Measurements from ENCODE around the gene RIPK4. TPM values are rescaled to one million over a fixed set of nuclear protein-coding genes. Genes with fewer than 3 reads are reported as not detected.

The RIPK4 gene
- total RNA-seq, 1 donor from 2014 or later = 2.9 TPM

GRCh38 chr21:41709965-41710822 lies 56.7 kb downstream of the RIPK4 start:
- H3K27ac Mint-ChIP-seq (ENCODE audit: unreplicated experiment) = no peak overlapping the region
- H3K27me3 Mint-ChIP-seq (ENCODE audit: unreplicated experiment) = peaks cover 11% of the 10 kb centered on the region
- H3K4me1 Mint-ChIP-seq (ENCODE audit: low read depth, unreplicated experiment) = peaks cover 10% of the 10 kb centered on the region
- H3K9me3 Mint-ChIP-seq (ENCODE audit: unreplicated experiment) = peaks cover 4% of the 10 kb centered on the region
- no peak overlapping the region for H3K4me3 Mint-ChIP-seq (ENCODE audit: unreplicated experiment)
- no peak for TF ChIP-seq CTCF (IDR thresholded peaks at IDR 0.05; ENCODE audit: partially characterized antibody, unreplicated experiment)
- peaks cover 14% of the 10 kb centered on the region for H3K36me3 Mint-ChIP-seq (ENCODE audit: unreplicated experiment)
- no peak for DNase-seq

GRCh38 chr21:41709166-41709565 lies 57.7 kb downstream of the RIPK4 start:
- H3K4me1 Mint-ChIP-seq (ENCODE audit: low read depth, unreplicated experiment) = peaks cover 10% of the 10 kb centered on the region
- DNase-seq = no peak
- H3K27ac Mint-ChIP-seq (ENCODE audit: unreplicated experiment) = no peak overlapping the region
- peaks cover 7% of the 10 kb centered on the region for H3K27me3 Mint-ChIP-seq (ENCODE audit: unreplicated experiment)
- no peak for TF ChIP-seq CTCF (IDR thresholded peaks at IDR 0.05; ENCODE audit: partially characterized antibody, unreplicated experiment)
- no peak overlapping the region for H3K4me3 Mint-ChIP-seq (ENCODE audit: unreplicated experiment)
- H3K9me3 Mint-ChIP-seq (ENCODE audit: unreplicated experiment) = peaks cover 4% of the 10 kb centered on the region
- H3K36me3 Mint-ChIP-seq (ENCODE audit: unreplicated experiment) = peaks cover 5% of the 10 kb centered on the region

- Mint-ChIP-seq H3K4me3 (ENCODE audit: unreplicated experiment) (no peak overlapping the region), H3K27me3 (ENCODE audit: unreplicated experiment) (peaks cover 7% of the 10 kb centered on the region), H3K27ac (ENCODE audit: unreplicated experiment) (no peak overlapping the region), H3K4me1 (ENCODE audit: low read depth, unreplicated experiment) (peaks cover 10% of the 10 kb centered on the region), H3K36me3 (ENCODE audit: unreplicated experiment) (peaks cover 5% of the 10 kb centered on the region), H3K9me3 (ENCODE audit: unreplicated experiment) (peaks cover 4% of the 10 kb centered on the region)
- DNase-seq = no peak
- TF ChIP-seq CTCF (IDR thresholded peaks at IDR 0.05; ENCODE audit: partially characterized antibody, unreplicated experiment) = no peak
These were observed 58.9 kb downstream of the RIPK4 start for GRCh38 chr21:41707960-41708330.

GRCh38 chr21:41707231-41707959 lies 59.5 kb downstream of the RIPK4 start:
- no peak for TF ChIP-seq CTCF (IDR thresholded peaks at IDR 0.05; ENCODE audit: partially characterized antibody, unreplicated experiment)
- Mint-ChIP-seq H3K4me3 (ENCODE audit: unreplicated experiment) (no peak overlapping the region), H3K36me3 (ENCODE audit: unreplicated experiment) (peaks cover 5% of the 10 kb centered on the region), H3K27ac (ENCODE audit: unreplicated experiment) (no peak overlapping the region), H3K27me3 (ENCODE audit: unreplicated experiment) (peaks cover 5% of the 10 kb centered on the region), H3K9me3 (ENCODE audit: unreplicated experiment) (peaks cover 4% of the 10 kb centered on the region), H3K4me1 (ENCODE audit: low read depth, unreplicated experiment) (peaks cover 6% of the 10 kb centered on the region)
- DNase-seq = no peak

GRCh38 chr21:41706678-41707077 lies 60.2 kb downstream of the RIPK4 start:
- Mint-ChIP-seq H3K9me3 (ENCODE audit: unreplicated experiment) (peaks cover 4% of the 10 kb centered on the region), H3K27me3 (ENCODE audit: unreplicated experiment) (peaks cover 6% of the 10 kb centered on the region), H3K36me3 (ENCODE audit: unreplicated experiment) (peaks cover 5% of the 10 kb centered on the region), H3K4me1 (ENCODE audit: low read depth, unreplicated experiment) (peaks cover 3% of the 10 kb centered on the region), H3K4me3 (ENCODE audit: unreplicated experiment) (no peak overlapping the region), H3K27ac (ENCODE audit: unreplicated experiment) (no peak overlapping the region)
- no peak for DNase-seq
- no peak for TF ChIP-seq CTCF (IDR thresholded peaks at IDR 0.05; ENCODE audit: partially characterized antibody, unreplicated experiment)

Data from glutamatergic neuron (in vitro differentiated cells).